Measurements from ENCODE around the gene SIX2.

The SIX2 gene

GRCh38 chr2:45009303-45009927, at the start of gene SIX2:
TSS of gene SIX2 (minus strand) at chr2:45009452. CDS start at chr2:45009110, 342 bp downstream.
- TF ChIP-seq, protein P1, sequence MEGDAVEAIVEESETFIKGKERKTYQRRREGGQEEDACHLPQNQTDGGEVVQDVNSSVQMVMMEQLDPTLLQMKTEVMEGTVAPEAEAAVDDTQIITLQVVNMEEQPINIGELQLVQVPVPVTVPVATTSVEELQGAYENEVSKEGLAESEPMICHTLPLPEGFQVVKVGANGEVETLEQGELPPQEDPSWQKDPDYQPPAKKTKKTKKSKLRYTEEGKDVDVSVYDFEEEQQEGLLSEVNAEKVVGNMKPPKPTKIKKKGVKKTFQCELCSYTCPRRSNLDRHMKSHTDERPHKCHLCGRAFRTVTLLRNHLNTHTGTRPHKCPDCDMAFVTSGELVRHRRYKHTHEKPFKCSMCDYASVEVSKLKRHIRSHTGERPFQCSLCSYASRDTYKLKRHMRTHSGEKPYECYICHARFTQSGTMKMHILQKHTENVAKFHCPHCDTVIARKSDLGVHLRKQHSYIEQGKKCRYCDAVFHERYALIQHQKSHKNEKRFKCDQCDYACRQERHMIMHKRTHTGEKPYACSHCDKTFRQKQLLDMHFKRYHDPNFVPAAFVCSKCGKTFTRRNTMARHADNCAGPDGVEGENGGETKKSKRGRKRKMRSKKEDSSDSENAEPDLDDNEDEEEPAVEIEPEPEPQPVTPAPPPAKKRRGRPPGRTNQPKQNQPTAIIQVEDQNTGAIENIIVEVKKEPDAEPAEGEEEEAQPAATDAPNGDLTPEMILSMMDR (IDR thresholded peaks at IDR 0.05; ENCODE audit: insufficient read depth, low read depth, low read length, missing control alignments): no peak
- DNase-seq (ENCODE audit: low read depth): no peak
- H3K4me3 ChIP-seq (ENCODE audit: low read depth, low read length): no peak within 1 kb of the TSS

DNA sequence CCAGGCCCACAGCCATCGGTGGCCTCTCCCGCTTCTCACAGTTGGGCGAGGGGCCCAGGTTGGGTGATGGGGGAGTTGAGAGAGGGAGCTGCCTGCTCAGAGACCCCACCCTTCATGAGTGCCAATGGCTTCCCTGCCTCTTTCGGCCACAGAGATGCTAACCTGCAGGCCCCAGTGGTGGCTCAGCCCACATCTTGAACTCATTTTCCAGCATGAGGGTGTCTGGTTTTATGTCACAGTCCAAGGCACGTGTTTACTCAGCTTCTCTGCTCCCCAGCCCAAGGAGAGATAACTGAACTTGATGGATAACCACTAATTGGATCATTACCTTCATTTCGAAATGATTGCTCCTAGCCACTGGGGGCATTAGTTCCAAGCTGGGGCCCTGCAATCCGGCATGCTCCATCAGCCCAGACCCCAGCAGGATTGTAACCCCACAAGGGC, 45.9 kb upstream of the SIX2 start:
- H3K4me3 ChIP-seq (ENCODE audit: low read depth, low read length): no peak overlapping the region
- TF ChIP-seq, protein P1 (IDR thresholded peaks at IDR 0.05; ENCODE audit: insufficient read depth, low read depth, low read length, missing control alignments): no peak
- no peak for DNase-seq (ENCODE audit: low read depth)

GRCh38 chr2:45053966-45054365, 44.7 kb upstream of the SIX2 start:
- H3K4me3 ChIP-seq (ENCODE audit: low read depth, low read length): no peak overlapping the region
- TF ChIP-seq, protein P1 (IDR thresholded peaks at IDR 0.05; ENCODE audit: insufficient read depth, low read depth, low read length, missing control alignments): no peak
- no peak for DNase-seq (ENCODE audit: low read depth)

GRCh38 chr2:45052388-45052928, 43.2 kb upstream of the SIX2 start:
- TF ChIP-seq, protein P1 (IDR thresholded peaks at IDR 0.05; ENCODE audit: insufficient read depth, low read depth, low read length, missing control alignments): no peak
- DNase-seq (ENCODE audit: low read depth): no peak
- H3K4me3 ChIP-seq (ENCODE audit: low read depth, low read length): no peak overlapping the region

- TF ChIP-seq, protein P1 (IDR thresholded peaks at IDR 0.05; ENCODE audit: insufficient read depth, low read depth, low read length, missing control alignments): no peak
- no peak for DNase-seq (ENCODE audit: low read depth)
- H3K4me3 ChIP-seq (ENCODE audit: low read depth, low read length): no peak overlapping the region
Measured at GRCh38 chr2:45049569-45050336, 40.5 kb upstream of the SIX2 start.

DNA sequence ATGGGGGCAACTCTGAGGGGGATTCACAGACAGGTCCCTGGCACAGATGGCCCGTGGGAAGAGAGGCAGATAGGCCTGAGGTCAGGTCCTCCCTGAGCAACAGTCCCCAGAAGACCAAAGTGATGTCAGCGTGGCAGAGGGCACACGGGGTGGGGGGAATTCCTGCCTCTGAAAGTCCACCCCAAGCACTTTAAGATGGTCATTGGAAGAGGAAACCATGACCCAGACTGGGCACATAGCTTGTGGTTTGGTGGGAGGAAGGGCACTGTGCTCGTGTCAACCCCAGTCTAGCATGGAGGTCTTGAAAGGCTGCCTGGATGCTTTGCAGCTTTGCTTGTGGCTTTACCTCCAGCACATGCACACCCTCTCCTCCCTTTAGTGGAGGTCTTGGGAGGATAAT, 38.0 kb upstream of the SIX2 start:
- no peak overlapping the region for H3K4me3 ChIP-seq (ENCODE audit: low read depth, low read length)
- DNase-seq (ENCODE audit: low read depth): no peak
- TF ChIP-seq, protein P1 (IDR thresholded peaks at IDR 0.05; ENCODE audit: insufficient read depth, low read depth, low read length, missing control alignments): no peak

Data from GM12865 (cell line).